ENCODE data around the gene FRMD4A. TPM values are rescaled to one million over a fixed set of nuclear protein-coding genes. Genes with fewer than 3 reads are reported as not detected.
"Not testable (repeated sequence)": the region's sequence is repeated elsewhere in the genome, so short reads cannot be mapped to it uniquely, and the experiment has no call there.

FRMD4A gene
- total RNA-seq, 1 experiment from 2014 or later: 7.0 TPM

DNA sequence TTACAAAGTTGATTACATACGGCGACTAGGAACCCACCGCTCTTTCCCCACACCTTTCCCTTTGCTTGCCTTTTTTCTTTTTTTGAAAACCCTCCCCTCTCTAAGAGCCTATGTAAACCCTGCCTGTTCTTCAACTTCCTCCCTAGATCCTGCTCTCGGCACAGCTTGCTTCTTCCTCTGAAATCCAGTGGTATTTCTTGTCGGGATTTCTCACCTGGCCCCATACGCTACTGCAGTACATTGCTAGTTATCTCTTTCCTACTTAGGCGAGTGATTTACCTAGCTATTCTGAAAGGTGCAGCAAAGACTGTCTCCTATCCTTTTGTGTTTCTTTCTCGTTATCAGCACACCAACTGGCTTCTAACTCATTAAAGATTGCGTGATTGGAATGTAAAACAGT, 372.9 kb downstream of the FRMD4A start:
- H3K36me3 Mint-ChIP-seq (ENCODE audit: insufficient read depth, unreplicated experiment): no peaks in the 10 kb centered on the region
- intact Hi-C loops (cut with micrococcal nuclease; ENCODE audit: unreplicated experiment): no loop called here
- TF ChIP-seq, protein P1, sequence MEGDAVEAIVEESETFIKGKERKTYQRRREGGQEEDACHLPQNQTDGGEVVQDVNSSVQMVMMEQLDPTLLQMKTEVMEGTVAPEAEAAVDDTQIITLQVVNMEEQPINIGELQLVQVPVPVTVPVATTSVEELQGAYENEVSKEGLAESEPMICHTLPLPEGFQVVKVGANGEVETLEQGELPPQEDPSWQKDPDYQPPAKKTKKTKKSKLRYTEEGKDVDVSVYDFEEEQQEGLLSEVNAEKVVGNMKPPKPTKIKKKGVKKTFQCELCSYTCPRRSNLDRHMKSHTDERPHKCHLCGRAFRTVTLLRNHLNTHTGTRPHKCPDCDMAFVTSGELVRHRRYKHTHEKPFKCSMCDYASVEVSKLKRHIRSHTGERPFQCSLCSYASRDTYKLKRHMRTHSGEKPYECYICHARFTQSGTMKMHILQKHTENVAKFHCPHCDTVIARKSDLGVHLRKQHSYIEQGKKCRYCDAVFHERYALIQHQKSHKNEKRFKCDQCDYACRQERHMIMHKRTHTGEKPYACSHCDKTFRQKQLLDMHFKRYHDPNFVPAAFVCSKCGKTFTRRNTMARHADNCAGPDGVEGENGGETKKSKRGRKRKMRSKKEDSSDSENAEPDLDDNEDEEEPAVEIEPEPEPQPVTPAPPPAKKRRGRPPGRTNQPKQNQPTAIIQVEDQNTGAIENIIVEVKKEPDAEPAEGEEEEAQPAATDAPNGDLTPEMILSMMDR (IDR thresholded peaks at IDR 0.05; ENCODE audit: unreplicated experiment): no peak

DNA sequence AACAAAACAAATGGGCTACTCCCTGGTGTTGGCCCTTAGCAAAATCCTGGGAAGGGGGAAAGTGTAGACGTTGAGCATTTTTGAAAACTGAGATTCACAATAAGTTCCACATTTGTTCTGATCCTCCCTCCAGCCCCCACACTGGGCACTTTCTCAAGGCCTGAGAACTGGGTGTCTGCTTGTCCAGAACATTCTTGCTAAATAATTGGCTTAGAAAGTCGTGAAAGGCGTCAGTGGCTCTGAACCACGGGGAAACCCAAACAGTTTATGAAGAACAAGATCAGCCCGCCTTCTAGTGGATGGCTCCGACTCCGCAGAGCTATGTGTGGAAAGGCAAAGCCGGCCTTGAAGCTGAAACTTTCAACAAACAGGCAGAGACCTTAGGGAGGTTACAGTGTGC, 373.9 kb downstream of the FRMD4A start:
- intact Hi-C loops (cut with micrococcal nuclease; ENCODE audit: unreplicated experiment): no loop called here
- TF ChIP-seq, protein P1 (IDR thresholded peaks at IDR 0.05; ENCODE audit: unreplicated experiment): no peak
- Mint-ChIP-seq H3K27ac (ENCODE audit: unreplicated experiment) (no peak overlapping the region), H3K4me3 (ENCODE audit: low read depth, unreplicated experiment) (no peak overlapping the region), H3K4me1 (ENCODE audit: low read depth, unreplicated experiment) (no peaks in the 10 kb centered on the region), H3K36me3 (ENCODE audit: insufficient read depth, unreplicated experiment) (no peaks in the 10 kb centered on the region), H3K9me3 (ENCODE audit: low read depth, unreplicated experiment) (peaks cover 2% of the 10 kb centered on the region), H3K27me3 (ENCODE audit: unreplicated experiment) (peaks cover 37% of the 10 kb centered on the region)
- DNase-seq: no peak
- no TSS peak for BruUV-seq (replicated peaks)
- CTCF ChIA-PET: no interaction called here

More for the DNA sequence above, 372.9 kb downstream of the FRMD4A start:
- Mint-ChIP-seq H3K9me3 (ENCODE audit: low read depth, unreplicated experiment) (peaks cover 2% of the 10 kb centered on the region), H3K4me3 (ENCODE audit: low read depth, unreplicated experiment) (no peak overlapping the region), H3K4me1 (ENCODE audit: low read depth, unreplicated experiment) (no peaks in the 10 kb centered on the region), H3K27ac (ENCODE audit: unreplicated experiment) (no peak overlapping the region), H3K27me3 (ENCODE audit: unreplicated experiment) (peaks cover 40% of the 10 kb centered on the region)
- CTCF ChIA-PET: no interaction called here
- no peak for DNase-seq
- BruUV-seq (replicated peaks): no TSS peak

DNA sequence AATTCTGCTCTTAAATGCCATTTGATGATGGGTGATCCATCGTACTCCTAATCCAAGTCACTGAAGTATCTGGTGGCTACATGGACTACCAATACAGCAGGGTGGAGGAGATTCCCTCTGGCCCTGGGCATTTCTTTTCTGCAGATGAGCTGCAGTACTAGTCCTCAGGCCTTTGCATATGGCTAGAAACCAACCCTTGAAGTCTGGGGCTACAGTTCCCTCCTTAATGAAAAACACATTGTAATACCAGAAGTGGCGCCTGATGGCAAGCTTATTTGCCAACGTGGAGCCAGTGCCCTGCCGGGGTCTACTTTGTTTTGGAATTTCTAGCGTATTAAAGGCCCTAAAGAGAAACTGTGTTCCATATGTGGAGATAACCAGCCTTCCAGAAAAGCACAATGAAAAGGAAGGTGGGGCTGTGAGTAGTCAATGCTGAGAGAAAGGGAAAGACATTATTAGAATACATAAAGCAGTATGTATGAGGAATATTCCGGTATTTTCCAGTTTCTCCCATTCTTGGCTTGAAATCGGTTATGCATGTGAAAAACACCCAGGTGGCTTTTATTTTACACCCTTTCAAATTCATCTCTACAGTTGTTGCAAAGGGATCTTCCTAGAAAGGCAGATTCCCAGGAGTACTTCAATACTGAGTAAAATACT, 375.2 kb downstream of the FRMD4A start:
- H3K4me3 Mint-ChIP-seq (ENCODE audit: low read depth, unreplicated experiment): no peak overlapping the region
- peaks cover 9% of the 10 kb centered on the region for H3K9me3 Mint-ChIP-seq (ENCODE audit: low read depth, unreplicated experiment)
- CTCF ChIA-PET: no interaction called here
- no peak overlapping the region for H3K27ac Mint-ChIP-seq (ENCODE audit: unreplicated experiment)
- TF ChIP-seq, protein P1 (IDR thresholded peaks at IDR 0.05; ENCODE audit: unreplicated experiment): no peak
- intact Hi-C loops (cut with micrococcal nuclease; ENCODE audit: unreplicated experiment): no loop called here
- no peaks in the 10 kb centered on the region for H3K4me1 Mint-ChIP-seq (ENCODE audit: low read depth, unreplicated experiment)
- no peak for DNase-seq
- peaks cover 37% of the 10 kb centered on the region for H3K27me3 Mint-ChIP-seq (ENCODE audit: unreplicated experiment)
- no TSS peak for BruUV-seq (replicated peaks)
- no peaks in the 10 kb centered on the region for H3K36me3 Mint-ChIP-seq (ENCODE audit: insufficient read depth, unreplicated experiment)

DNA sequence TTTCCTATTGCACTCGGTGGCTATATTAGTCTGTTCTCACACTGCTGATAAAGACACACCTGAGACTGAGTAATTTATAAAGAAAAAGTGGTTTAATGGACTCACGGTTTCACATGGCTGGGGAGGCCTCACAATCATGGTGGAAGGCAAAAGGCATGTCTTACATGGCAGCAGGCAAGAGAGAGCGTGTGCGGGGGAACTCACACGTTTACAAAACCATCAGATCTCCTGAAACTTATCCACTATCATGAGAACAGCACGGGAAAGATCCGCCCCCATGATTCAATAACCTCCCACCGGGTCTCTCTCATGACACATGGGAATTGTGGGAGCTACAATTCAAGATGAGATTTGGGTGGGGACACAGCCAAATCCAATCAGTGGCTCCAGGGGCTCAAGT, 376.5 kb downstream of the FRMD4A start:
- H3K9me3 Mint-ChIP-seq (ENCODE audit: low read depth, unreplicated experiment); DNase-seq; H3K4me3 Mint-ChIP-seq (ENCODE audit: low read depth, unreplicated experiment); H3K27ac Mint-ChIP-seq (ENCODE audit: unreplicated experiment); CTCF ChIA-PET; H3K4me1 Mint-ChIP-seq (ENCODE audit: low read depth, unreplicated experiment); intact Hi-C loops (cut with micrococcal nuclease; ENCODE audit: unreplicated experiment); H3K36me3 Mint-ChIP-seq (ENCODE audit: insufficient read depth, unreplicated experiment); BruUV-seq (replicated peaks): not testable (repeated sequence)
- H3K27me3 Mint-ChIP-seq (ENCODE audit: unreplicated experiment): peaks cover 38% of the 10 kb centered on the region

DNA sequence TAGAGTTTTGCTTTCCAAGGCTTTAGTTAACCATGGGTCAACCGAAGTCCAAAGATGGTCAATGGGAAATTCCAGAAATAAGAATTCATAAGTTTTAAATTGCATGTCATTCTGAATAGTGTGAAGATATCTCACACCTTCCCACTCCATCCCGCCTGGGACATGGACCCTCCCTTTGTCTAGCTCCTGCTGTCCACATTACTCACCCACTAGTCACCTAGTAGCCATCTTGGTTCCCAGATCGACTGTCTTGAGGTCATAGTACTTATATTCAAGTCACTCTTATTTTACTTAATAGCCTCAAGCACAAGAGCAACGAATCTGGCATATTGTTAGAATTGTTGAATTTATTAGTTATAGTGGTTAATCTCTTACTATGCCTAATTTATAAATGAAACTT, 377.4 kb downstream of the FRMD4A start:
- Mint-ChIP-seq H3K4me1 (ENCODE audit: low read depth, unreplicated experiment) (no peaks in the 10 kb centered on the region), H3K27ac (ENCODE audit: unreplicated experiment) (no peak overlapping the region), H3K9me3 (ENCODE audit: low read depth, unreplicated experiment) (peaks cover 9% of the 10 kb centered on the region), H3K27me3 (ENCODE audit: unreplicated experiment) (peaks cover 42% of the 10 kb centered on the region), H3K4me3 (ENCODE audit: low read depth, unreplicated experiment) (no peak overlapping the region), H3K36me3 (ENCODE audit: insufficient read depth, unreplicated experiment) (no peaks in the 10 kb centered on the region)
- DNase-seq: no peak
- TF ChIP-seq, protein P1 (IDR thresholded peaks at IDR 0.05; ENCODE audit: unreplicated experiment): no peak
- intact Hi-C loops (cut with micrococcal nuclease; ENCODE audit: unreplicated experiment): no loop called here
- no TSS peak for BruUV-seq (replicated peaks)
- CTCF ChIA-PET: no interaction called here
